Fibroblast of skin of right quadriceps (primary cell): Measurements from ENCODE around the gene RSAD1.

ENCODE experiments used
- DNase-seq: peaks from one replicate; pipeline ENCODE4 v3.0.0-alpha.2; 2013

The RSAD1 gene

GRCh38 chr17:50458701-50459676 lies 19.7 kb upstream of the RSAD1 start:
- no peak for DNase-seq

GRCh38 chr17:50459756-50460155 lies 18.9 kb upstream of the RSAD1 start:
- no peak for DNase-seq

GRCh38 chr17:50460831-50461526 lies 17.7 kb upstream of the RSAD1 start:
- DNase-seq = no peak

GRCh38 chr17:50461550-50462132 lies 17.0 kb upstream of the RSAD1 start:
- DNase-seq = no peak

- no peak for DNase-seq
These were observed 16.2 kb upstream of the RSAD1 start for GRCh38 chr17:50462446-50462845.

GRCh38 chr17:50464121-50464520 lies 14.5 kb upstream of the RSAD1 start:
- no peak for DNase-seq

GRCh38 chr17:50464736-50465135 lies 13.9 kb upstream of the RSAD1 start:
- no peak for DNase-seq

- no peak for DNase-seq
These were observed 13.5 kb upstream of the RSAD1 start for GRCh38 chr17:50465171-50465570.

- DNase-seq = no peak
These were observed 13.0 kb upstream of the RSAD1 start for GRCh38 chr17:50465635-50466034.

- DNase-seq = no peak
These were observed 12.1 kb upstream of the RSAD1 start for GRCh38 chr17:50466371-50467113.

GRCh38 chr17:50467114-50467854 lies 11.4 kb upstream of the RSAD1 start:
- DNase-seq = no peak

- DNase-seq = no peak
These were observed 10.8 kb upstream of the RSAD1 start for GRCh38 chr17:50467855-50468303.

GRCh38 chr17:50468304-50469207 lies 10.1 kb upstream of the RSAD1 start, which contains the start of gene CHAD:
CHAD (minus strand) TSS chr17:50468880; CDS start chr17:50468813, 67 bp downstream.
- DNase-seq = no peak

- DNase-seq = no peak
These were observed 9.5 kb upstream of the RSAD1 start for GRCh38 chr17:50469208-50469605.

- no peak for DNase-seq
These were observed 8.9 kb upstream of the RSAD1 start for GRCh38 chr17:50469671-50470305.

GRCh38 chr17:50470426-50470825 lies 8.2 kb upstream of the RSAD1 start:
- DNase-seq = no peak

- DNase-seq = no peak
These were observed 7.4 kb upstream of the RSAD1 start for GRCh38 chr17:50471009-50471905.

GRCh38 chr17:50472286-50472685 lies 6.4 kb upstream of the RSAD1 start:
- DNase-seq = no peak

- peak; percentile 13 for DNase-seq
These were observed 5.9 kb upstream of the RSAD1 start for GRCh38 chr17:50472761-50473161.
